ENCODE data around the gene NMRK1. TPM values are rescaled to one million over a fixed set of nuclear protein-coding genes. Genes with fewer than 3 reads are reported as not detected.

Gene NMRK1
- total RNA-seq, 2 donors from 2014 or later, result 16.2 to 34.1 TPM

DNA sequence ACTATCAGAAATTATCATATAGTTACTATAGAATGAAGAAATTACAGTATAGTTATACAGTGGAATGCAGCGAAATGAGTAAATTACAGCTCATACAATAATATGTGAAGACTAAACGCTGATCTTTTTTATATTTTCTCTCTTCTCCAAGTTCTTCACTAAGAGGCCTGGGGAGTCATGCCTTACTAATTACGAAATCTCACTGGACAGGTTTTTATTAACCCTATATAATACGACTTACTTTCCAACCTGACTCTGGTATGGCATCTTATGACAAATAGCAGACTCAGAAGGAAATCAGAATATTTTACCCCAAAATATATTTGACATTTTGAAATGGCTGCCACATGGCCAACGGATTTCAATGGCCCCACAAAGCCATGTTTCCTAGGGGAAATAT lies 68.9 kb downstream of the NMRK1 start:
- intact Hi-C loops (cut with DNase I), result no loop called here
- no peaks in the 10 kb centered on the region for H3K4me1 ChIP-seq (replicated peaks)
- no peaks in the 10 kb centered on the region for H3K9me3 ChIP-seq
- no peaks in the 10 kb centered on the region for H3K27me3 ChIP-seq (replicated peaks; ENCODE audit: insufficient read depth)
- no peaks in the 10 kb centered on the region for H3K36me3 ChIP-seq
- no peak for DNase-seq (ENCODE audit: low spot score)
- H3K27ac ChIP-seq, result no peak overlapping the region
- WGBS, result 86% methylated on average over 5 of the region's 5 CpGs
- H3K4me3 ChIP-seq, result no peak overlapping the region
- TF ChIP-seq POLR2AphosphoS5 (IDR thresholded peaks at IDR 0.05) (no peak), POLR2A (IDR thresholded peaks at IDR 0.05) (no peak)
- TF ChIP-seq, protein P1, sequence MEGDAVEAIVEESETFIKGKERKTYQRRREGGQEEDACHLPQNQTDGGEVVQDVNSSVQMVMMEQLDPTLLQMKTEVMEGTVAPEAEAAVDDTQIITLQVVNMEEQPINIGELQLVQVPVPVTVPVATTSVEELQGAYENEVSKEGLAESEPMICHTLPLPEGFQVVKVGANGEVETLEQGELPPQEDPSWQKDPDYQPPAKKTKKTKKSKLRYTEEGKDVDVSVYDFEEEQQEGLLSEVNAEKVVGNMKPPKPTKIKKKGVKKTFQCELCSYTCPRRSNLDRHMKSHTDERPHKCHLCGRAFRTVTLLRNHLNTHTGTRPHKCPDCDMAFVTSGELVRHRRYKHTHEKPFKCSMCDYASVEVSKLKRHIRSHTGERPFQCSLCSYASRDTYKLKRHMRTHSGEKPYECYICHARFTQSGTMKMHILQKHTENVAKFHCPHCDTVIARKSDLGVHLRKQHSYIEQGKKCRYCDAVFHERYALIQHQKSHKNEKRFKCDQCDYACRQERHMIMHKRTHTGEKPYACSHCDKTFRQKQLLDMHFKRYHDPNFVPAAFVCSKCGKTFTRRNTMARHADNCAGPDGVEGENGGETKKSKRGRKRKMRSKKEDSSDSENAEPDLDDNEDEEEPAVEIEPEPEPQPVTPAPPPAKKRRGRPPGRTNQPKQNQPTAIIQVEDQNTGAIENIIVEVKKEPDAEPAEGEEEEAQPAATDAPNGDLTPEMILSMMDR (IDR thresholded peaks at IDR 0.05), result no peak

DNA sequence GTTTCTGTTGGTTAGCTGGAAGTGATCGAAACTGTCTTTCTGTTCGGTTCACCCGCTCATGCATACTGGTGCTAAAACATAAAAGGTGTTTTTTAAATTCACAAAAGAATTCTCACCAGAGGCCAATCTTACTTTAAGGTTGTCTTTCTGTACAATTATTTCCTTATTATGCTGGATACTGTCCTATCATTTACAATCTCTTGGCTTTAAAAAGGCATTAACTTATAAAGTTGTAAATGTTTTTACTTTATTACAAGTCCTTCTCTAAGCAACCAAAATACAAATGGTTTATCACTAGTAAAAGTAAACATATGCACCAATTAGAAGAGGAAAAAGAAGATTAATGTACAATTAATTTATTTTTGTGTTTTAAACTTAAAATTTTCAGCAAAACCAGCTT lies 70.6 kb downstream of the NMRK1 start:
- Histone ChIP-seq H3K9me3 (no peaks in the 10 kb centered on the region), H3K27ac (no peak overlapping the region), H3K4me3 (no peak overlapping the region), H3K4me1 (replicated peaks) (no peaks in the 10 kb centered on the region), H3K36me3 (no peaks in the 10 kb centered on the region), H3K27me3 (replicated peaks; ENCODE audit: insufficient read depth) (no peaks in the 10 kb centered on the region)
- 36% methylated on average over 3 of the region's 3 CpGs for whole genome bisulfite sequencing
- no peak for DNase-seq (ENCODE audit: low spot score)
- intact Hi-C loops (cut with DNase I), result no loop called here
- TF ChIP-seq POLR2AphosphoS5 (IDR thresholded peaks at IDR 0.05) (no peak), POLR2A (IDR thresholded peaks at IDR 0.05) (no peak)
- TF ChIP-seq, protein P1 (IDR thresholded peaks at IDR 0.05), result no peak

DNA sequence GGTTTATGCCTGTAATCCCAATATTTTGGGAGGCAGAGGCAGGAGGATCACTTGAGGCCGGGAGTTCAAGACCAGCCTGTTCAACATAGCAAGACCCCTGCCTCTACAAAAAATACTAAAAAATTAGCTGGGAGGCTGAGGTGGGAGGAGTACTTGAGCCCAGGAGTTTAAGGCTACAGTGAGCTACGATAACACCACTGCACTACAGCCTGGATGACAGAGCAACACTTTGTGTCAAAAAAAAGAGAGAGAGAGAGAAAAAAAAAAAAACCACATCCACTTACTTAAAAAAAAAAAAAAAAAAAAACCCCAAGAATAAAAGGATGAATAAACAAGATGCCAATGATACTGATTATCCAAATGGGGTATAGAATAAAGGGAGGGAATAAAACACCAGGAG lies 74.2 kb downstream of the NMRK1 start:
- H3K27ac ChIP-seq, result no peak overlapping the region
- no peaks in the 10 kb centered on the region for H3K27me3 ChIP-seq (replicated peaks; ENCODE audit: insufficient read depth)
- no peaks in the 10 kb centered on the region for H3K9me3 ChIP-seq
- H3K36me3 ChIP-seq, result no peaks in the 10 kb centered on the region
- TF ChIP-seq POLR2A (IDR thresholded peaks at IDR 0.05) (no peak), POLR2AphosphoS5 (IDR thresholded peaks at IDR 0.05) (no peak)
- TF ChIP-seq, protein P1 (IDR thresholded peaks at IDR 0.05), result no peak
- no peaks in the 10 kb centered on the region for H3K4me1 ChIP-seq (replicated peaks)
- 88% methylated on average over 2 of the region's 2 CpGs for WGBS
- H3K4me3 ChIP-seq, result no peak overlapping the region
- no peak for DNase-seq (ENCODE audit: low spot score)
- intact Hi-C loops (cut with DNase I), result no loop called here

Small RNA genes lying within 50 kb of the gene (small RNA-seq; reads per million reads assigned to genes)
- 0 reads per million in 2 donors for gene RF02271

Other genes with a start within 250 kb of the NMRK1 start
- gene TRPM6, start 200.2 kb downstream of the NMRK1 start, total RNA-seq, result 1 to 10 TPM in 1 of 2 donors, under 1 TPM in 1; 0.36 to 4.7 TPM
- gene C9orf40, start 135.2 kb downstream of the NMRK1 start, total RNA-seq, result 1 to 10 TPM; 2.5 to 4.4 TPM
- 10 to 100 TPM; 24.7 to 25.3 TPM for gene CARNMT1, start 59.9 kb downstream of the NMRK1 start, total RNA-seq
- 10 to 100 TPM; 24.5 to 35.8 TPM for gene OSTF1, start 359 bp upstream of the NMRK1 start, total RNA-seq

Measured in prostate gland (tissue), 2 donors.